Dedifferentiated amniotic fluid mesenchymal stem cell (primary cell): ENCODE data around the gene TGM3.

Experiments
- DNase-seq: peaks from one replicate; pipeline ENCODE4 v3.0.0-alpha.2; 2016; ENCODE audit errors: extremely low spot score

Gene TGM3

DNA sequence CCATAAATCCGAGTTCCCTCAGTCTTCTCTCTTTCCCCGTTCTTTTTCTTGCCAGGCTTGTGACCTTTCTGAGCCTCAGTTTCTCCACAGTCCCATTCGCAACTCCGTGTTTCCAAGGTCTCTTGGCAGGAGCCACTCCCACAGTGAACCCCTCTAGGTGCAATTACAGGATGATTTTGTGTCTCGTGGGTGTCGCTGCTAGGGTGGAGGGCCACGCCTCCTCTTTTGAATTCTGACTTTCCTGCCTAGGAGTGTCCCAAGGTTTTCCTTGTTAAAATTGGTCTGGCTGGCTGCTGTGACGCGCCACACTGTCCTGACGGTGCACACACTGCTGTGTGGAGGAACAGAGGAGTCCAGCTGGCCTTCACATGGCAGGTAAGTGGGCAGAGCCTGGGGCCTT, 84.8 kb downstream of the TGM3 start, which contains the start of gene TGM6:
Gene TGM6 (plus strand): TSS at position 301 of the 400 bp plus-strand sequence. CDS start 68 bp downstream, at position 369.
- DNase-seq = no peak

DNA sequence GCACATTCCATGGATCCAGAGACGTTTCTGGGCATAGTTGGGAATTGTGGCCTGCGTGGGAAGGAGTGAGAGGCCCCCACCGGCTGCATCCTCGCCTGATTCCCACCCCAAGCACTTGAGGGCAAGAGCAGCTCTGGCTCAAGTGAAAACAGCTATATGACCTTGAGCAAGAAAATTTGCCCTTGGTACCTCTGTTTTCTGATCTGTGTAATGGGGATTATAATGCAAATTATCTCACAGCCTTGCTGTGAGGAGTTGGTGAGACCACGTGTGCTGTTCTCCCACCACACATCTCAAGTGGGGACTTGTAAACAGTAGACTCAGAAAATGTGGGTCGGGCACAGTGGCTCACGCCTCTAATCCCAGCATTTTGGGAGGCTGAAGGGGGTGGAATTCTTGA, 85.5 kb downstream of the TGM3 start:
- no peak for DNase-seq

DNA sequence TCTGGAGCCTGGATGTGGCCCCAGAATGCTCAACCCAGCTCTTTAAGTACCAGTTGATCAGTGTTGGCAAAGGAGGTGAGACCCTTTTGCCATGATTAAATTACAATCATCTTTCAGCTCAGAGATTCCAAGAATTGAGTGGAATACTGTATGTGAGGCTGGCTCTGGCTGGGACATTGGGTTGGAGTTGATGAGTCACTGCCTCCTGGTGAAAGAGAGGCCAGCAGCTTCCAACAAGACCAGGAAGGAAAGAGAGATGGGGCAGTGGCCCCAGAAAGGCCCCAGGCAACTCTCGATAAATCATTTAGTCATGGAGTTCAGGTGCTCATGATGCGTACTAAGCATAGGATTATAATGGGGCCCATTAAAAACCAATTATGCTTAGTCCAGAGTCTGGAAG, 87.0 kb downstream of the TGM3 start:
- DNase-seq = no peak

DNA sequence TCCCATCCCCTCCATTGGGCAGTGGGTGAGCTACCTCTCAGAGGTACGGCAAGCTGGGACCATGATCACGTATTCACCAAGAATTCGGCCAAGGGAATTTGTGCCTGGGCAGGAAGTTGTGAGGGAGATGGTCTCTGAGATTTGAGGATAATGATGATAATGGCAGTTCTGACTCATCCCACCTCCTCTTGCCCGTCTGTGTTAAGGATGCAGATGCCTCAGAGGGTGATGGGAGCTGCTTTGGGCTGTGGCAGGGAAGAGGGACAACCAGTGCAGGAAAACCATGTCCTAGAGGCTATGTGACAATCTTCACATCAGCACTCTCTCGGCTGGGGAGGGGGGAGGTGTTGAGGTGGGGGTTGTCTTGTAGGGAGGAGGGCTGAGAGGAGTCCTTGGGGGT, 89.2 kb downstream of the TGM3 start:
- DNase-seq = no peak

DNA sequence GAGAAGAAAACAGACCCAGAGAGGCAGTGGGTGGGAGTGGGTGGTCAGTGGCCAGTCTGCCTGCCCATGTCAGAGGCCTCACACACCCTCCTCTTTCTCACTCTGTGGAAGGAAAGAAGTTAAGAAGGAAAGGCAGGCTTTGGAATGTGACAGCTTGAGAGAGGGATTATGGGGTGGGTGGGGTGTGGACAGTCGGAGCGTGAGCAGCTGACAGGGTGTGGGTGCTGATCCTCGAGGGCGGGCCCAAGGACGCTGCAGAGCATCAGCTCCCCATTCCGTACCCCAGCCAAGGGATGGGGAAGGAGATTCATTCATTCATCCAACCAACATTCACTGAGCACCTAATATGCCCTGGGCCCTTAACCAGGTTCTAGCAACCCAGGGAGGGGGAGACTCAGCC, 89.7 kb downstream of the TGM3 start:
- DNase-seq = no peak

DNA sequence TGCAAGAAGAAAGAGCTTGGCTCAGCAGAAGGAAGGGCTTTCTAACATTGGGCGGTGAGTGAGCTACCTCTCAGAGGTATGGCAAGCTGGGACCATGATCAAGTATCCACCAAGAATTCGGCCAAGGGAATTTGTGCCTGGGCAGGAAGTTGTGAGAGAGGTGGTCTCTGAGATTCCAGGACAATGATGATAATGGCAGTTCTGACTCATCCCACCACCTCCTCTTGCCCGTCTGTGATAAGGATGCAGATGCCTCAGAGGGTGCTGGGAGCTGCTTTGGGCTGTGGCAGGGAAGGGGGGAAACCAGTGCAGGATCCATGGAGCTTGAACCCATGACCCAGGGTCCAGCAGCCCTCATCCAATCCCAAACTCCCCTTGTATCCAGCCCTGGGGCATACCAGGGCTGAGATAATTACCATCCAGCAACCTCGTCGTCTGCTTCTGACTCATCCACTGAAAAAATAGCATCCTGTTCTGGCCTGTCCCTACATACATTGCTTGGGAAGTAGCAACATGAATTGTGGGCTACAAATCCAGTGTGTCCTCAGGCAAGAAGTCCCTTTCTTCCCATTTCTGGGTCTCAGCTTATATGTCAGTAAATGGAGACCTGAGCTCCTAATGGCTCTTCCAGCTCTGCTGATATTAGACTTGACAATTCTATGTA, 90.8 kb downstream of the TGM3 start:
- DNase-seq = no peak

DNA sequence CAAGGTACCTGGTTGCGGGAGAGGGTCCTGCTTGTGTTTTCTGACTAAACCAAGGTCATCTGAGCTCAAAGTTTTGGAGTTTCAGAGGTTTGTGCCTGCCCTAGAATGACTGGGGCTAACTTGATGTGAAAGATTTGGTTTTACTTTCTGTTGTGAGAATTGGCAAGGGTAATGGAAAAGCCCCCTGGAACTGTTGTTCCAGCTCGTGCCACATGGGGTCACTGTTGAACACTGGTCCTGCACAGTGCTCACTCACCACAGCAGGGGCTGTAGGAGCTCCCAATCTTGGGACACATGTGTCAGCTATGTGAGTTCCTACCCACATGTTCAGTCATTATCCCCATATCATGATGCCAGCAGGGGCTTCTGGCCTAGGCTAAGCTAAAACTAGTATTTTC, 91.4 kb downstream of the TGM3 start:
- no peak for DNase-seq

DNA sequence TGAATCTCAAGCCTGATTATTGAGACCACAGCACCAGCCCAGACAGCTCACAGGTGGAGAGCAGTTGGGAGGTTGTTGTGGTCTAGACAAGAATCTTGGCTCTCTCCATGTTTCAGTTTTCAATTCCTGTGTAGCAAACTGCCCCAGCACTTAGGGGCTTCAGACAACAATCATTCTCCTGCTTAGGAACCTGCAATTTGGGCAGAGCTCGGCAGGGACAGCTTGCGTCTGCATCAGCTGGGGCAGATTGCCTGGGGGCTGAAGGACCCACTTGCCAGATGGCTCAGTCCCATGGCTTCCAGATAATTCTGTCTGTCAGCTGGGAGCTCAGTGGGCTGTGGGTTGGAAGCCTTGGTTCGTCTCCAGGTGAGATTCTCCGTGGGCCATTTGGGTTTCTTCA, 91.8 kb downstream of the TGM3 start:
- no peak for DNase-seq
